Thyroid gland (tissue), 4 donors: ENCODE results near the gene RSPO1. TPM values are rescaled to one million over a fixed set of nuclear protein-coding genes. Genes with fewer than 3 reads are reported as not detected.
"Not testable (repeated sequence)": the region's sequence is repeated elsewhere in the genome, so short reads cannot be mapped to it uniquely, and the experiment has no call there.

Source experiments
- DNase-seq, 2 donors: peaks; one replicate each; pipeline ENCODE4 v3.0.0-alpha.2; 2019
- H3K27ac ChIP-seq, 3 donors: fragments of 200-600 bp; sonication (generic); 1 replicate in 2 of 3; 2 replicates in 1 of 3; pipeline ENCODE4 v1.5.1; 2016 to 2019; ENCODE audit warnings: mild to moderate bottlenecking in 1 of 3, moderate library complexity in 1 of 3
- H3K27me3 ChIP-seq: fragments of 200-600 bp; sonication (generic); one replicate; pipeline ENCODE4 v1.5.1; 2019
- H3K36me3 ChIP-seq, 2 donors: fragments of 200-600 bp; sonication (generic); one replicate each; pipeline ENCODE4 v1.5.1; 2016 to 2019
- H3K4me1 ChIP-seq, 2 donors: fragments of 200-600 bp; sonication (generic); one replicate each; pipeline ENCODE4 v1.5.1; 2017 to 2019
- H3K4me3 ChIP-seq, 3 donors: fragments of 200-600 bp; sonication (generic); replicated peaks in 1 of 3; 1 replicate in 2 of 3; 2 replicates in 1 of 3; pipeline ENCODE4 v1.5.1; 2016; ENCODE audit warnings: mild to moderate bottlenecking in 1 of 3
- H3K9me3 ChIP-seq: fragments of 200-600 bp; sonication (generic); one replicate; pipeline ENCODE4 v1.5.1; 2017
- CTCF ChIP-seq, 6 experiments: fragments of 200-600 bp in 3 of 6; fragments of 450-650 bp in 3 of 6; sonication (generic) in 3 of 6; IDR thresholded peaks; one replicate each; pipeline ENCODE4 v1.5.1; 2016 to 2019; ENCODE audit warnings: antibody characterized with exemption in 6 of 6, mild to moderate bottlenecking in 2 of 6, inconsistent platforms in 1 of 6, moderate library complexity in 1 of 6
- POLR2A ChIP-seq, 2 donors: fragments of 450-650 bp; IDR thresholded peaks; one replicate each; pipeline ENCODE4 v1.6.1; 2017; ENCODE audit warnings: antibody characterized with exemption in 2 of 2, mild to moderate bottlenecking in 2 of 2, moderate library complexity in 1 of 2
- WGBS, 2 donors: methylation state at CpG; one replicate each; pipeline ENCODE4 v1.1.5; 2017; 5-methylcytosine and 5-hydroxymethylcytosine counted together
- intact Hi-C: fragments of 100-400 bp; cut with DNase I; formaldehyde crosslinking; loops from one replicate; pipeline ENCODE4 v1.15.1; 2023
- total RNA-seq, 4 donors: library from RNA; depleted of rRNA; stranded (reverse); fragments of >200 nt; gene quantifications; one replicate each; pipeline ENCODE4 v1.2.3, GENCODE V29; 2016

RSPO1 gene
- total RNA-seq, 4 donors from 2014 or later, result 0.44 TPM; not detected in 3

GRCh38 chr1:37595440-37596181 is 39.1 kb downstream of the RSPO1 start, which contains the start of gene GNL2:
Gene GNL2 (minus strand): TSS chr1:37595937. CDS start chr1:37595822, 115 bp downstream.
- H3K9me3 ChIP-seq, result no peaks in the 10 kb centered on the region
- peak; percentile 97 for DNase-seq
- peaks cover 15 to 21% of the 10 kb centered on the region in 2 donors for H3K36me3 ChIP-seq
- H3K27ac ChIP-seq, result peak within 1 kb of the TSS in 2 of 3 donors; percentile 53 to 54
- 0% methylated on average over 16 to 33 of the region's 51 CpGs for WGBS, 2 donors
- peak within 1 kb of the TSS; percentile 49 to 67 (median 56) for H3K4me3 ChIP-seq
- intact Hi-C loops, result loop anchor here (10.0 kb wide), 1 partner anchor 209 kb away; the partner anchor contains the start of genes C1orf122 and YRDC
- TF ChIP-seq CTCF (IDR thresholded peaks at IDR 0.05), result no peak
- TF ChIP-seq POLR2A (IDR thresholded peaks at IDR 0.05), result peak in 1 of 2 donors; percentile 66
- H3K27me3 ChIP-seq, result no peaks in the 10 kb centered on the region
- H3K4me1 ChIP-seq, result peaks cover 6 to 12% of the 10 kb centered on the region in 2 donors

DNA sequence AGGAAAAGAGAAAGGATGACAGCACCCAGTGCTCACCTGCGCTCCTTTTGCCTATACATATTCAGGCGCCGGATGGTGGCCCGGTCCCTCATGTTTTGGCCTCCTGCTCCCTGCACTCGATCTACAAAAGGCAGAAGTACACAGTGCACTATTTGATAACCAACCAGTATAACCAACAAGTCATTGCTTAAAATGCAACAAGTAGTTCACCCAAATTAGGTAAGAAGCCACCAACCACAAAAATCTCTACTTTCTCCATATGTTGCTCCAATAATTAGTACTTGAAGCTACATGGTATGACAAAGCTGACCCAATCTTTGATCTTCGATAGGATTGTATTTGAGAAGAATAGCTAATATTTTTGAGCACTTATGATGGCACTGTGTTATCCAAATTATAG is 41.0 kb downstream of the RSPO1 start:
- intact Hi-C loops, result loop anchor here (10.0 kb wide), 1 partner anchor 211 kb away; the partner anchor contains the start of genes C1orf122 and YRDC

DNA sequence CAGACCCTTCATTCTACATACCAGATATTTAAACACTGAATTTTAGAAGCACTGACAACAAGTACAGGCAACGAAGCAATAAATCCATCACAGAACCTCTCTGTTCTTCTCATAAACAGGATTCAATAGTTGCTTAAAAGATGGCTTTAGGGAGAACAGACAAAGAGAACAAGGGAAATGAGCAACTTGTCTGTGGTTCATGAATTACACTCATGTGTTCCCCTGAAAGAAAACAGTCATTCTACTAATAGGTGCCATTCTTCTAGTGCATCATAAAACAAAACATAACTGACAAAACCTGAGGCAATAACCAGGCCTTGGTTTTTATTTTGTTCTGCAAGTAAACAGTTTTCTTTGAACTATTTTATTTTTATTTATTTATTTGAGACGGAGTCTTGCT is 45.8 kb downstream of the RSPO1 start:
- 95 to 97% methylated on average over 2 of the region's 2 CpGs for WGBS, 2 donors
- Histone ChIP-seq H3K4me1 (no peaks in the 10 kb centered on the region), H3K4me3 (no peak overlapping the region), H3K9me3 (no peaks in the 10 kb centered on the region), H3K27me3 (no peaks in the 10 kb centered on the region), H3K27ac (no peak overlapping the region), H3K36me3 (peaks cover 58 to 65% of the 10 kb centered on the region in 2 donors)
- intact Hi-C loops, result no loop called here
- no peak for DNase-seq
- TF ChIP-seq CTCF (IDR thresholded peaks at IDR 0.05), result no peak
- no peak for TF ChIP-seq POLR2A (IDR thresholded peaks at IDR 0.05)

More for the DNA sequence above, 41.0 kb downstream of the RSPO1 start:
- Histone ChIP-seq H3K4me3 (no peak overlapping the region), H3K9me3 (no peaks in the 10 kb centered on the region), H3K27me3 (no peaks in the 10 kb centered on the region), H3K27ac (no peak overlapping the region), H3K4me1 (peaks cover 6 to 12% of the 10 kb centered on the region in 2 donors), H3K36me3 (peaks cover 34% of the 10 kb centered on the region in 2 donors)
- no peak for TF ChIP-seq POLR2A (IDR thresholded peaks at IDR 0.05)
- no peak for TF ChIP-seq CTCF (IDR thresholded peaks at IDR 0.05)
- no peak for DNase-seq
- 94 to 98% methylated on average over 6 of the region's 6 CpGs for WGBS, 2 donors

DNA sequence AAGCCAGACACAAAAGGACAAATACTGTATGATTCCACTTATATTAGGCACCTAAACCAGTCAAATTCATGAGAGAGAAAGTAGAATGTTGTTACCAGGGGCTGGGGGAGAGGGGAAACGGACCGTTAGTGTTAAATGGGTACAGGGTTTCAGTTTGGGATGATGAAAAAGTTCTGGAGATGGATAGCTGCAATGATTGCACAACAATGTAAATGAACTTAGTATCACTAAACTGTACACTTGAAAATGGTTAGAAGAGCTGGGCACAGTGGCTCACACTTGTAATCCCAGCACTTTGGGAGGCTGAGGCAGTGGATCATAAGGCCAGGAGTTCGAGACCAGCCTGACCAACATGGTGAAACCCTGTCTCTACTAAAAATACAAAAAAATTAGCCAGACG is 50.1 kb downstream of the RSPO1 start:
- intact Hi-C loops, H3K27me3 ChIP-seq, H3K4me3 ChIP-seq, DNase-seq, H3K27ac ChIP-seq, H3K4me1 ChIP-seq, H3K9me3 ChIP-seq: not testable (repeated sequence)
- peaks cover 63 to 71% of the 10 kb centered on the region in 2 donors for H3K36me3 ChIP-seq
- 91 to 93% methylated on average over 4 of the region's 4 CpGs for WGBS, 2 donors

GRCh38 chr1:37575692-37576091 is 59.0 kb downstream of the RSPO1 start:
- intact Hi-C loops, result no loop called here
- no peak for DNase-seq
- no peaks in the 10 kb centered on the region for H3K4me1 ChIP-seq
- H3K27me3 ChIP-seq, result no peaks in the 10 kb centered on the region
- WGBS, 2 donors, result 73 to 76% methylated on average over 5 of the region's 5 CpGs
- TF ChIP-seq CTCF (IDR thresholded peaks at IDR 0.05), result no peak
- no peak overlapping the region for H3K27ac ChIP-seq
- H3K9me3 ChIP-seq, result no peaks in the 10 kb centered on the region
- no peak overlapping the region for H3K4me3 ChIP-seq
- peaks cover 57 to 64% of the 10 kb centered on the region in 2 donors for H3K36me3 ChIP-seq
